ENCODE measurements around the gene CPXM2.

Gene CPXM2

GRCh38 chr10:123852411-123852951, 39.1 kb downstream of the CPXM2 start:
- in situ Hi-C loops (cut with MboI; ENCODE audit: low sequenced_read_pairs): no loop called here

- in situ Hi-C loops (cut with MboI; ENCODE audit: low sequenced_read_pairs): no loop called here
Observed at GRCh38 chr10:123848564-123849457, 42.8 kb downstream of the CPXM2 start.

GRCh38 chr10:123847686-123848432, 43.7 kb downstream of the CPXM2 start:
- in situ Hi-C loops (cut with MboI; ENCODE audit: low sequenced_read_pairs): no loop called here

GRCh38 chr10:123843835-123844234, 47.8 kb downstream of the CPXM2 start:
- in situ Hi-C loops (cut with MboI; ENCODE audit: low sequenced_read_pairs): no loop called here

GRCh38 chr10:123842692-123843385, 48.8 kb downstream of the CPXM2 start:
- in situ Hi-C loops (cut with MboI; ENCODE audit: low sequenced_read_pairs): no loop called here

- in situ Hi-C loops (cut with MboI; ENCODE audit: low sequenced_read_pairs): no loop called here
Observed at GRCh38 chr10:123841560-123841959, 50.0 kb downstream of the CPXM2 start.

GRCh38 chr10:123841115-123841514, 50.5 kb downstream of the CPXM2 start:
- in situ Hi-C loops (cut with MboI; ENCODE audit: low sequenced_read_pairs): no loop called here

- in situ Hi-C loops (cut with MboI; ENCODE audit: low sequenced_read_pairs): no loop called here
Observed at GRCh38 chr10:123840714-123841113, 50.9 kb downstream of the CPXM2 start.

GRCh38 chr10:123838596-123839310, 52.9 kb downstream of the CPXM2 start:
- in situ Hi-C loops (cut with MboI; ENCODE audit: low sequenced_read_pairs): no loop called here

- in situ Hi-C loops (cut with MboI; ENCODE audit: low sequenced_read_pairs): no loop called here
Observed at GRCh38 chr10:123837756-123838155, 53.9 kb downstream of the CPXM2 start.

GRCh38 chr10:123836418-123837145, 55.0 kb downstream of the CPXM2 start:
- in situ Hi-C loops (cut with MboI; ENCODE audit: low sequenced_read_pairs): no loop called here

GRCh38 chr10:123835575-123835974, 56.0 kb downstream of the CPXM2 start:
- in situ Hi-C loops (cut with MboI; ENCODE audit: low sequenced_read_pairs): no loop called here

GRCh38 chr10:123833170-123833850, 58.3 kb downstream of the CPXM2 start:
- in situ Hi-C loops (cut with MboI; ENCODE audit: low sequenced_read_pairs): no loop called here

- in situ Hi-C loops (cut with MboI; ENCODE audit: low sequenced_read_pairs): no loop called here
Observed at GRCh38 chr10:123831259-123831658, 60.3 kb downstream of the CPXM2 start.

GRCh38 chr10:123821136-123821535, 70.5 kb downstream of the CPXM2 start:
- in situ Hi-C loops (cut with MboI; ENCODE audit: low sequenced_read_pairs): no loop called here

GRCh38 chr10:123809632-123810031, 82.0 kb downstream of the CPXM2 start:
- in situ Hi-C loops (cut with MboI; ENCODE audit: low sequenced_read_pairs): no loop called here

GRCh38 chr10:123808906-123809305, 82.7 kb downstream of the CPXM2 start:
- in situ Hi-C loops (cut with MboI; ENCODE audit: low sequenced_read_pairs): no loop called here

- in situ Hi-C loops (cut with MboI; ENCODE audit: low sequenced_read_pairs): no loop called here
Observed at GRCh38 chr10:123808286-123808685, 83.3 kb downstream of the CPXM2 start.

GRCh38 chr10:123807444-123808035, 84.1 kb downstream of the CPXM2 start:
- in situ Hi-C loops (cut with MboI; ENCODE audit: low sequenced_read_pairs): no loop called here
